Measurements from ENCODE around the gene MPZL3.

GRCh38 chr11:118205606-118206378, 46.4 kb downstream of the MPZL3 start:
- TF ChIP-seq CTCF (IDR thresholded peaks at IDR 0.05) (no peak), POLR2A (IDR thresholded peaks at IDR 0.05) (no peak), EP300 (IDR thresholded peaks at IDR 0.05) (no peak)
